HG02943 (cell line): ENCODE results near the gene NNMT.

ENCODE experiments used
- ATAC-seq: cut with Tn5 transposase; IDR thresholded peaks from one replicate; pipeline ENCODE4 v1.9.1; 2021; ENCODE audit warnings: mild to moderate bottlenecking, low read depth, moderate library complexity; ENCODE audit not compliant: unreplicated experiment

The NNMT gene

DNA sequence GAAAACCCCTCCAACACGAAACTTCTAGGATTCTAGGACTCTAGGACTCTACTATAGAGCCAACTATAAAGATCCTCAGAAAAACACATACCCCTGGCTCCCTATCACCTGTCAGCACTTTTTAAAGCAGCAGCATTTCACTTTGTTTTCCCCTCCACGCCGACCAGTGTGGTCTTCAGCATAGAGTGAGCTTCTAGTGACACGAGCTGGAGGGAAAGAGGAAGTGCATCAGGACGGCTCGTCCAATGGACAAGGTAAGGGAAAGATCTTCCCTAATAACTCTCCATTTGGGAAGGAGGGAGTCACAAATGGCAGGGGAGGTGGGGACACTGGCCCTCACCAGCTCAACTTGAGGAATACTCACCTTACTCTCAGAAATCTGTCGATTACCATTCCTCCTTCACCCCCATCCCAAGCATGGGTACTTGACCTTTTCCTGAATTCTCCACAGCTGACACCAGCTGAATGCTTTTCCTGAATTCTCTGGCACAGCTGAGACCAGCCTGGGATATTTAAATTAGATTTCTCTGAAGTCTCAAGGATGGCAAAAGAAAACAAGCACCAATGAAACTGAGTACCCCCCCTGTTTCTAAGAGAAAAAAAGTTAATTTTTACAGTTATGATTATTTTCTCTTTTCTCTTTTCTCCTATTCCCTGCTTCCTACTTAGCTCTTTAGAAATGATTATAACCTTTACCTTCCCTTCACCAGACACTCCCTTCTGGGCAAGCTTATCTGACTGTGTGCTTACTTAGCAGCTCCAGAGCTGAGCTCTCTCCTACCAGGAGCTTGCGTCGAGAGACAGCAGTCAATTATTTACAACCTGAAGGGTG lies 33.3 kb upstream of the NNMT start:
- no peak for ATAC-seq

DNA sequence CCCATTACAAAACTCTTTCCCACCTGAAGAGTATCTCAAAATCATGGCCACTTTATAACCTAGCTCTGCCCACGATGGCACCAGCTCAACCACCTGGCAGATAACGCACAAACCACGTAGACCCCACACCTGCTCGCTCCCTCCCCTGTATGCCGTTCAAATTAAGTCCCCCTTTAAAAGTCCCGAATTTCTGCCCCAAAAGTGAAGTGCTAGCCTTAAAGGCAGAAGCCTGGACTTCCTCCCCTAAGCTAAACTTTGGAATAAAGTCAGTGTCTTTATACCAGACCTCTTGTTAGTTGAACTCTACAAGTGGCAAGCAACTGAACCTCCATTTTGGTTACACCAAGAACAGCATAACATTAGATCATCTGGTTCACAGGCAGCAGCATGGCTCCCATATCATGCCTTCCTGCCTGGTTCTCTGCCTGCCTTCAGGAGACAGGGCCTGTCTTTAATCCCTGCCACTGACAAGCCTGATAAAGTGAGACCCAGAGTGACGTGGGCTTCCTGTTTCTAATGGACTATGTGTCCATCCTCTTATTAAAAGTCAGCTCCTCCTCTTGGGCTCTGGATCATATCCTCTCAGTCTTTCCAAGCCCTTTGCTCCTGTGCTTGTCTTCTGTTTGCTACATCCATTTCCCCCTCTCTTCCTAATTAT lies 32.6 kb upstream of the NNMT start:
- ATAC-seq: no peak

GRCh38 chr11:114264381-114264780 lies 31.8 kb upstream of the NNMT start:
- ATAC-seq: no peak

GRCh38 chr11:114265122-114265878 lies 30.9 kb upstream of the NNMT start:
- ATAC-seq: no peak

- ATAC-seq: no peak
Observed at GRCh38 chr11:114269498-114269897, 26.7 kb upstream of the NNMT start.

DNA sequence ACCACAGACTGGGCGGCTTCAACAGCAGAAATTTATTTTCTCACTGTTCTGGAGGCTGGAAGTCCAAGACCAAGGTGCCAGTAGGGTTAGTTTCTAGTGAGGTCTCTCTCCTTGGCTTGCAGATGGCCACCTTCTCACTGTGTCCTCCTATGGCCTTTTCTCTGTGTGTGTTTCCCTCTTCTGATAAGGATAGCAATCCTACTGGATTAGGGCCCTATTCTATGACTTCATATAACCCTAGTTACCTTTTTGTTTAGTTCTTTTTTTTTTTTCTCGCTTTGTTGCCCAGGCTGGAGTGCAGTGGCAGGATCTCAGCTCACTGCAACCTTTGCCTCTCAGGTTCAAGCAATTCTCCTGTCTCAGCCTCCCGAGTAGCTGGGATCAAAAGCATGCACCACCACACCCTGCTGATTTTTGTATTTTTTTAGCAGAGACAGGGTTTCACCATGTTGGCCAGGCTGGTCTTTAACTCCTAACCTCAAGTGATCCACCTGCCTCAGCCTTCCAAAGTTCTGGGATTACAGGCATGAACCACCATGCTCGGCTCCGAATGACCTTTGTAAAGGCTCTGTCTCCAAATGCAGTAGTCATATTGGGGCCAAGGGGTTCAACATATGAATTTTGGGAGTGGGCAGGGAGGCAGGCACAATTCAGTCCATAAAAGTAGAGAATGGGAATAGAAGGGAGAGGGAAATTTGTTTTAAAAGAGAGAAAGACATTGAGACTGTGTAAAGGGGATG lies 25.5 kb upstream of the NNMT start:
- no peak for ATAC-seq

- no peak for ATAC-seq
Observed at GRCh38 chr11:114271316-114271715, 24.9 kb upstream of the NNMT start.

- ATAC-seq: no peak
Observed at GRCh38 chr11:114272311-114272710, 23.9 kb upstream of the NNMT start.

GRCh38 chr11:114273071-114273470 lies 23.1 kb upstream of the NNMT start:
- no peak for ATAC-seq

- ATAC-seq: no peak
Observed at GRCh38 chr11:114273890-114274635, 22.1 kb upstream of the NNMT start.

DNA sequence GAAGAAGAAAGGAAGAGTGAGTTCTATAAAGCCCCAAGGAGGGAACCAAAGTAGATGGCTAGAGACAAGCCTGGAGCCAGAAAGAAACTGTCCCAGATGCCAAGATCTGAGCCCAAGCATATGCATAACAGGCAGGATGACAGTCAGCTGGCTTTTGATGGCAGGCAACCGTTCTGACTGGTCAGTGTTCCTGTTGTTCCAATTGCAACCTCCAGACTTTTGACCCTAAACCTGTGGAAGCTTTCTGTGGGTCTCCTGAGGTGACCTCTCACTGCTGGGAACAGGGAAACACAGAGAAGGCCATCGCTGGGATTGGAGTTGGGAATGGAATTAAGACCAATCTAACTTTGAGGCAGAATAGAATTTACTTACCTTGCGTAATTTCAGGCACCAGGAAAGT lies 21.6 kb upstream of the NNMT start:
- ATAC-seq: no peak

DNA sequence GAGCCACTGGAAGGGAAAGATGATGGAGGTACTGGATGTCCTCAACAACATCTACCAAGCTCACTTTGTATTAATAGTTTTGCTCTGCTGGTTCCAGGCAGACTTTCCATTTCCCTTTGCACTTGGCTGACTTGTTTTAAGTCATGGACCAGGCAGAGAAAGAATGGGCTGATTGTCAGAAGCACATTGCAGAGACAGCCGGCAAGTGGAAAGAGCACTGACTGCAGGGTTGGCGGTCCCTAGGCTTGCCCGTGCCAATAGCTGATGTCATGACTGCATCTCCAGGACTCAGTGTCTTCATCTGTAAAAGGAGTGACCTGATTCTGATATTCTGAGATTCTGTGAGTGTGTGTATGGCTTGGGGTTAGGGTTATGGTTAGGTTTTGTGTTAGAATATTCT lies 20.9 kb upstream of the NNMT start:
- no peak for ATAC-seq

- ATAC-seq: no peak
Observed at GRCh38 chr11:114276077-114276476, 20.1 kb upstream of the NNMT start.

GRCh38 chr11:114277637-114278341 lies 18.4 kb upstream of the NNMT start:
- no peak for ATAC-seq

- ATAC-seq: no peak
Observed at GRCh38 chr11:114278342-114279065, 17.7 kb upstream of the NNMT start.

DNA sequence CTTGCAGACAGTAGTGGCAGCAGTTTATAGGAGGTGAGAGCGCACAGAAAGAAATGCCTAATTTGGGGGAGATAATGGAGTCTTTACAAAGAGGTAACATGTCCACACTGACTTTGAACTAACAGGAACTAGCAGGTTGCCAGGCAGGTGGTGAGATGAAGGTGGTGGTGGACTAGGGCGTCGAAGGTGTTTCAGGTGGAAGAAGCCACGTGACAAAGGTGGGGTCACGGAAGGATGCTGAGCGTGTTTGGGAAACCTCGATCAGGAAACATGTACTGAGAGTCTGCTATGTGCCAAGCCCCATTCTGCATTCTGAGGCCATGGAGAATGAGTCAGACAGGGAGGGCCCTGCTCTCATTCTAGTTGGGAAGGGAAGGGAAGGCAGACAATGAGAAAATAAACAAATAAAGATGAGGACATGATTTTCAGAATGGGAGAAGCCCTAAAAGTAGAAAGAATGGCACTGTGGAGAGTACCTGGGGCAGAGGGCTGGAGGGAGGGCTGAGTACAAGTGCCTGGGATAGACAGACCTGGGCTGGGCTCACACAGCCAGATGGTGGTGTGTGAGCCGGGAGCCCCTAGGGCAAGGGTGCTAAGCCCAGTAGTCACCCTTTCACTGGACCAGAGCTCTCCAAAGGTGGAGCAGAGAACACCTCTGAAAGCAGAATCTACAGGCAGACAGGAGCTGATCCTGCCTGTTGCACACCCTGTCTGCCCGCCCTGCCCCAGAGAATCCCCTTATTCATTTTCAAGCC lies 16.2 kb upstream of the NNMT start:
- no peak for ATAC-seq

DNA sequence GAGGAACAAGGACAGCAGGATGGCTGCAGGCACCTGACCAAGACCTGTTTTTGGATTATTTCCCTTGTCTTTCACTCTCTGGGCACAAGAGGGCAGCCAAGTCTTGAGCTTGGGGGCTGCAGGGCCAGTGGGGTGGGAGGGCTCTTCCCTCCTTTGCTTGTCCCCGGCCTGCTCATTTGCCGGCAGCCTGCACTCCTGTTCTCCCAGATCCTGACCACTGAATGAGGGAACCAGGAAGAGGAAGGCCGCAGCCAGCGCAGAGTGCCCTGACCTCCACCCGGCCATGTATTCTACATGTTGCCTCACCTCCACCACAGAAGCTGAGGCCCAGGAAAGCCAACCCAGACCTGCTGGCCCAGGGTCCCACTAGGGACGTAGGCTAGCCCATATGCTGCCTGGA lies 15.5 kb upstream of the NNMT start:
- ATAC-seq: no peak

- no peak for ATAC-seq
Observed at GRCh38 chr11:114281388-114281956, 14.7 kb upstream of the NNMT start.
